HEK293T (cell line): Measurements from ENCODE around the gene TGFB1.

Source experiments
- CTCF ChIA-PET: fragments of 350-600 bp; formaldehyde crosslinking; extraction: SDS; loops from one replicate; lab custom pipeline; 2021; ENCODE audit warnings: antibody characterized with exemption, inconsistent platforms; lab: Yijun Ruan, JAX
- POLR2A ChIA-PET: fragments of 350-600 bp; formaldehyde crosslinking; extraction: SDS; loops from one replicate; lab custom pipeline; 2020; ENCODE audit warnings: antibody characterized with exemption, inconsistent platforms; lab: Yijun Ruan, JAX
- DNase-seq: peaks from one replicate; pipeline ENCODE4 v3.0.0; 2012; ENCODE audit warnings: mixed read lengths; ENCODE audit errors: extremely low spot score
- ARNT ChIP-seq: fragments of 450-650 bp; IDR thresholded peaks from 2 replicates; pipeline ENCODE4 v1.6.1; 2017; ENCODE audit warnings: mild to moderate bottlenecking
- BHLHE40 ChIP-seq: fragments of 450-650 bp; IDR thresholded peaks from 2 replicates; pipeline ENCODE4 v1.6.1; 2016; ENCODE audit warnings: mild to moderate bottlenecking, moderate library complexity, borderline replicate concordance
- CTBP1 ChIP-seq: fragments of 450-650 bp; IDR thresholded peaks from 2 replicates; pipeline ENCODE4 v1.6.1; 2016; ENCODE audit warnings: borderline replicate concordance
- ELF4 ChIP-seq: fragments of 450-650 bp; IDR thresholded peaks from 2 replicates; pipeline ENCODE4 v1.6.1; 2017; ENCODE audit warnings: antibody characterized with exemption
- FOXA1 ChIP-seq: fragments of 450-650 bp; IDR thresholded peaks from 2 replicates; pipeline ENCODE4 v1.6.1; 2016; ENCODE audit warnings: mild to moderate bottlenecking
- FOXK2 ChIP-seq: fragments of 450-650 bp; IDR thresholded peaks from 2 replicates; pipeline ENCODE4 v1.6.1; 2016; ENCODE audit warnings: mild to moderate bottlenecking
- FOXM1 ChIP-seq: fragments of 450-650 bp; IDR thresholded peaks from 2 replicates; pipeline ENCODE4 v1.6.1; 2017; ENCODE audit warnings: mild to moderate bottlenecking, borderline replicate concordance
- HDGF ChIP-seq: fragments of 450-650 bp; IDR thresholded peaks from 2 replicates; pipeline ENCODE4 v1.6.1; 2017; ENCODE audit warnings: antibody characterized with exemption, borderline replicate concordance
- L3MBTL2 ChIP-seq: fragments of 450-650 bp; conservative IDR thresholded peaks from 2 replicates; pipeline ENCODE4 v1.6.1; 2016; ENCODE audit warnings: mild to moderate bottlenecking
- LEF1 ChIP-seq: fragments of 450-650 bp; IDR thresholded peaks from 2 replicates; pipeline ENCODE4 v1.6.1; 2017; ENCODE audit warnings: mild to moderate bottlenecking, borderline replicate concordance
- NFRKB ChIP-seq: fragments of 450-650 bp; IDR thresholded peaks from 2 replicates; pipeline ENCODE4 v1.6.1; 2016; ENCODE audit warnings: mild to moderate bottlenecking, moderate library complexity
- PKNOX1 ChIP-seq: fragments of 450-650 bp; IDR thresholded peaks from 2 replicates; pipeline ENCODE4 v1.6.1; 2016
- SP1 ChIP-seq: fragments of 450-650 bp; IDR thresholded peaks from 2 replicates; pipeline ENCODE4 v1.6.1; 2017
- SUZ12 ChIP-seq: fragments of 450-650 bp; IDR thresholded peaks from 2 replicates; pipeline ENCODE4 v1.6.1; 2016; ENCODE audit warnings: mild to moderate bottlenecking
- TARDBP ChIP-seq: fragments of 450-650 bp; IDR thresholded peaks from 2 replicates; pipeline ENCODE4 v1.6.1; 2016
- ZNF384 ChIP-seq: fragments of 450-650 bp; IDR thresholded peaks from 2 replicates; pipeline ENCODE4 v1.6.1; 2016

TGFB1 gene

DNA sequence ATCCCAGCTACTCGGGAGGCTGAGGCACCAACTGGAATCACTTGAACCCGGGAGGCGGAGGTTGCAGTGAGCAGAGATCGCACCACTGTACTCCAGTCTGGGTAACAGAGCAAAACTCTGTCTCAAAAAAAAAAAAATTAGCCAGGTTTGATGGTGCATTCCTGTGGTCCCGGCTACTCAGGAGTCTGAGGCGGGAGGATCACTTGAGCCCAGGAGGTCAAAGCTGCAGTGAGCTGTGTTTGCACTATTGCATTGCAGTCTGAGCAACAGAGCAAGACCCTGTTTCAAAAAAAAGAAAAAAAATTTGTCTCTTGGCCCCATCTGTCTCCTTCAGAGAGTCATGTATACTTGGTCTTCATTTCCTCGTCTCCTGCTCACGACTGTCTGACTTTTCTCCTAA lies 42.1 kb downstream of the TGFB1 start:
- ChIA-PET POLR2A (interaction anchor here (0.6 to 2.1 kb wide), 3 partner anchors 41 to 52 kb away, joined by 3 to 5 read pairs (median 5); partner anchors contain the start of genes B9D2 and HNRNPUL1), CTCF (no interaction called here)
- TF ChIP-seq ARNT (no peak), ZNF384 (no peak)
- no peak for DNase-seq

DNA sequence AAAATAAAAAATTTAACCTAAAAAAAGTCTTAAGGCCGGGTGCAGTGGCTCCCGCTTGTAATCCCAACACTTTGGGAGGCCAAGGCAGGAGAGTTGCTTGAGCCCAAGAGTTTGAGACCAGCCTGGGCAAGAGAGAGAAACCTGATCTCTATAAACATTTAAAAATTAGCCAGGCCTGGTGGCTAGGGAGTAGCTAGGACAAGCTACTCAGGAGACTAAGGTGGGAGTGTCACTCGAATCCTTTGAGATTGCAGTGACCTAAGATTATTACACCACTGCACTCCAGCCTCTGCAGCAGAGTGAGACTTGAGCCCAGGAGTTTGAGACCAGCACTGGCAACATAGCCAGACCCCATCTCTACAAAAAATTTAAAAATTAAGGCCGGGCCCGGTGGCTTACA lies 42.6 kb downstream of the TGFB1 start:
- DNase-seq: no peak
- ChIA-PET CTCF (no interaction called here), POLR2A (interaction anchor here (0.6 to 2.1 kb wide), 4 partner anchors 41 to 53 kb away, joined by 3 to 5 read pairs (median 4); partner anchors contain the start of genes B9D2 and HNRNPUL1)
- TF ChIP-seq PKNOX1 (no peak), LEF1 (no peak), ZNF384 (no peak), ELF4 (no peak), ARNT (no peak), HDGF (no peak), FOXK2 (no peak), CTBP1 (no peak), NFRKB (no peak)

- CTCF ChIA-PET: no interaction called here
These were observed 43.5 kb downstream of the TGFB1 start, which contains the start of gene CCDC97 for GRCh38 chr19:41310033-41310831. TSS of gene CCDC97 (plus strand) at chr19:41310172. CDS start at chr19:41310311, 139 bp downstream.

DNA sequence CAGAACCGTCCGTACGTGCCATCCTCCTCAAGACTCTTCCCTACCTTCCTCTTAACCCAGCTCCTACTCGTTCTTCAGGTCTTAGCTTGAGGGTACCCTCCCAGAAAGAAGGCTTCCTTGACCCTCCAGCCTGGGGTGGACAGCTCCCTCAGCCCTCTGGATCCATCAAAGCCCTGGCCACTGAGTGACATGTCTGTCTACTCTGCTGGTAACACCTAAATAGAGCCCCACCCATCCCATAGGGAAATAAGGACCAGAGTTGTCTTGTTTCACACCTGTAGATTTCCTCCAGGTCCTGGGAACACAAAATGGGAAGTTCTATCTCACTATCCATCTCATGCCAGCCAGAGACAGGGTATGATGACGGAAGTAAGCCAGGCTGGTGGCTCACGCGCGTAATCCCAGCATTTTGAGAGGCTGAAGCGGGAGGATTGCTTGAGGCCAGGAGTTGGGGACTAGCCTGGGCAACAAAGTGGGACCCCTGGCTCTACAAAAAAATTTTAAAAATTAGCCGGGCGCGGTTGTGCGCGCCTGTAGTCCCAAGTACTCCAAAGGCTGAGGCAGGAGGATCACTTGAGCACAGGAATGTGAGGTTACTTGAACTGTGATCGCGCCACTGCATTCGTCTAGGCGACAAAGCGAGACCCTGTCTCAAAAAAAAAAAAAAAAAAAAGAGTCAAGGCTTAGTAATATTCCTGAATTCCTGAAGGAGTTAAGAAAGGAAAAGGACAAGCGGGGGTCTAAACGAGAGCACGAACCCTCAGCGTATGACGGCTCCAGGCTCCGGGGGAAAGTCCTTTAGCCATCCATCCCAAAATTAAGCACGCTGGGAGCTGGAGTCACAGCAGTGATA lies 44.3 kb downstream of the TGFB1 start:
- ChIA-PET CTCF (interaction anchor here (0.6 to 1.4 kb wide), 9 partner anchors 11 to 139 kb away, joined by 3 to 5 read pairs (median 4); no protein-coding TSS in a partner anchor), POLR2A (interaction anchor here (1.0 to 2.1 kb wide), 4 partner anchors 43 to 130 kb away, joined by 3 to 6 read pairs (median 4); partner anchors contain the start of gene DMAC2)
- no peak for TF ChIP-seq L3MBTL2
- TF ChIP-seq CTBP1: no peak
- no peak for TF ChIP-seq HDGF
- DNase-seq: no peak

More at GRCh38 chr19:41310033-41310831, 43.5 kb downstream of the TGFB1 start, which contains the start of gene CCDC97:
- POLR2A ChIA-PET: interaction anchor here (1.0 to 2.1 kb wide), 4 partner anchors 42 to 129 kb away, joined by 3 to 5 read pairs (median 4); partner anchors contain the start of genes DMAC2 and HNRNPUL1
- peak; percentile 91 for DNase-seq
- no peak for TF ChIP-seq NFRKB
- no peak for TF ChIP-seq FOXA1
- TF ChIP-seq BHLHE40: no peak
- TF ChIP-seq TARDBP: peak; percentile 88
- TF ChIP-seq ZNF384: no peak
- no peak for TF ChIP-seq HDGF
- peak; percentile 50; the same call in 1 of the 2 replicates for TF ChIP-seq ELF4
- TF ChIP-seq CTBP1: peak; percentile 72; the same call in 1 of the 2 replicates
- TF ChIP-seq SP1: no peak
- peak; percentile 8; the same call in 1 of the 2 replicates for TF ChIP-seq FOXM1
- TF ChIP-seq ARNT: no peak
- peak; percentile 74 for TF ChIP-seq PKNOX1
- TF ChIP-seq L3MBTL2: peak; percentile 34
- no peak for TF ChIP-seq SUZ12

DNA sequence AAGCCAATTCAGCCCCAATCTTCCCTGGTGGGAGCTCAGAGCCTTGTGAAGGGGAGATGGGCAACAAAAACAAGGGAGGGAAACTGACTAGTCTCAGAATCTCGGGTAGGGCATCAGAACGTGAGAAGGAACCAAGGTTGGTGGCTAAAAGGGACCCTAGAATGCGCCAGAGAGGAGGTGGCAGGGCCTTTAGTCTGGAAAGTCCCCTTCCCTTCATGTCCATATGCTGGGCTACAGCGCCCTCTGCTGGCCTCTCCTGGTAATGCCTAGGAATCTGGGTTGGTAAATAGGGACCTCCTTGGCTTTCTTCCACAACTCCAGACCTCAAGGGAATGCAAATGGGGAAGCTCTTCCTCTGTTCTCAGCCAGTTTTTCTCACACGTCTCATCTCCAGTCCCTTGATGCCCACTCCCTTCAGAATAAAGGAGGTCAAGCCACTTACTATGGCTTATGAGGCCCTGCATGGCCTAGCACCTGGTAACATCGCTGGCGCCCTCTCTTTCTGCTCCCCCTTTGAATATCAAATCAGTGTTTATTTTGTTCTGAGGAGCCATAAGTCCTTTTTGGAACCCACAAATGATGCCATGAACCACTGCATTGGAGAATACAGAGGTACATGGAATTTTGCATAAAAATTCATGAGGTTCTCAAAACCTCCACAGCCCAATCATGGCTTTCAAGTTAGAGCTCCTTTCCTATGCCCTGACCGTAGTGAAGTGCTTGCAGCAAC lies 45.1 kb downstream of the TGFB1 start:
- TF ChIP-seq FOXK2 (peak; percentile 53; the same call in 1 of the 2 replicates), SP1 (no peak), NFRKB (no peak)
- CTCF ChIA-PET: interaction anchor here (0.6 to 1.4 kb wide), 12 partner anchors 10 to 255 kb away, joined by 3 to 5 read pairs (median 3); no protein-coding TSS in a partner anchor
- POLR2A ChIA-PET: interaction anchor here (0.9 to 1.6 kb wide), 4 partner anchors 44 to 131 kb away, joined by 3 to 6 read pairs (median 4); partner anchors contain the start of genes DMAC2 and HNRNPUL1
- DNase-seq: peak; percentile 82

DNA sequence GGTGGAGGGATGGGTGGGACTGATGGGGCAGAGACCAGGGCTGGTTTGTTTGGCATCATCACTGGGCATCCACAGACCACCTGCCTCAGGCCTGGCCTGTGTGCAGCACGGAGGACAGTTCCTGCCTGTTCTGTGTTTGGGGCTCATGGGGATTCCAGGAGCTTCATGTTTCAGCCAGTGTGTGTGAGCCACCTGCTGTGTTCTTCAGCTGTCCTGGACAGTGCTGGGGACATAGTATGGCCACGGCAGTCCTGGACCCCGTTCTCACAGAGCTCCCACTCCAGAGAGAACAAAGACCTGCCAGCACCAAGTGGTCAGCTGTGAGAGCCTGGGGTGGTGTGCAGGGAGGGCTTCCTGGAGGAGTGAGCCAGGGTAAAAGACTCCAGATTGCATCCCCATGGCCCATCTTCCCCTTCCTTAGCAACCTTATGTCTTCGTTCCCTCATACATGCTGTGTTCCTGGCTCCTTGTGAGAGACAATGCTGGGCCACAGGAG lies 45.7 kb downstream of the TGFB1 start:
- DNase-seq: no peak
- POLR2A ChIA-PET: interaction anchor here (0.9 to 1.6 kb wide), 4 partner anchors 43 to 132 kb away, joined by 3 to 6 read pairs (median 4); partner anchors contain the start of genes DMAC2 and HNRNPUL1
- TF ChIP-seq PKNOX1 (no peak), LEF1 (no peak), FOXA1 (no peak), FOXK2 (no peak), ZNF384 (no peak), SUZ12 (no peak), FOXM1 (no peak), TARDBP (no peak), ARNT (no peak), NFRKB (no peak), HDGF (no peak), SP1 (no peak), L3MBTL2 (no peak), CTBP1 (no peak)
- CTCF ChIA-PET: interaction anchor here (0.6 to 1.4 kb wide), 4 partner anchors 15 to 255 kb away, joined by 3 read pairs; no protein-coding TSS in a partner anchor
